HCT116 (cell line): ENCODE data around the gene GDPD5. TPM values are rescaled to one million over a fixed set of nuclear protein-coding genes. Genes with fewer than 3 reads are reported as not detected.

Experiments used
- ATAC-seq: fragments of 200-7000 bp; cut with Tn5 transposase; 2 replicates; pipeline ENCODE4 v1.9.1; 2020; ENCODE audit warnings: mild to moderate bottlenecking, moderate library complexity
- BruUV-seq: library from RNA; stranded (reverse); fragments of 400-500 nt; replicated peaks from 2 replicates; lab custom pipeline; 2021; lab: Mats Ljungman, UMichigan
- CTCF ChIA-PET: fragments of 300-600 bp; sonication (Branson Sonifier 250); formaldehyde crosslinking; loops from one replicate; lab custom pipeline; 2021; ENCODE audit warnings: antibody characterized with exemption; lab: Charles Lee
- POLR2A ChIA-PET: fragments of 300-600, 350-600 bp; sonication (Branson Sonifier 250); formaldehyde crosslinking; loops from one replicate; lab custom pipeline; 2021; ENCODE audit warnings: antibody characterized with exemption; lab: Charles Lee
- RAD21 ChIA-PET, 2 experiments: fragments of 300-600 bp; sonication (Branson Sonifier 250); formaldehyde crosslinking; loops; one replicate each; lab custom pipeline; 2023; ENCODE audit warnings: low total read pairs in 2 of 2; ENCODE audit not compliant: uncharacterized antibody in 2 of 2, unreplicated experiment in 2 of 2, low non-redundant PET in 1 of 2; lab: Charles Lee
- DNase-seq: peaks from one replicate; pipeline ENCODE4 v3.0.0-alpha.2; 2010; ENCODE audit warnings: low read depth, low spot score
- H2AFZ ChIP-seq: fragments of 200-600 bp; shearing (Covaris generic), sonication (generic); 2 replicates; pipeline ENCODE4 v1.6.1; 2017; ENCODE audit warnings: low read depth, mixed run types, mixed read lengths, antibody characterized with exemption, low read length; ENCODE audit not compliant: poor library complexity, severe bottlenecking
- H3K27ac ChIP-seq: 2 replicates; pipeline ENCODE4 v1.5.1; 2012; ENCODE audit warnings: low read depth, low read length
- H3K27me3 ChIP-seq: fragments of 200-600 bp; sonication (generic); 2 replicates; pipeline ENCODE4 v1.6.1; 2016; ENCODE audit warnings: mixed run types, low read length, mixed read lengths; ENCODE audit not compliant: insufficient read depth
- H3K36me3 ChIP-seq, 2 experiments: fragments of 200-500 bp in 1 of 2; fragments of 200-600 bp in 1 of 2; sonication (Bioruptor generic) in 1 of 2; sonication (generic) in 1 of 2; 2 replicates each; pipeline versions ENCODE4 v1.5.1 to v1.6.1; 2014 to 2016; ENCODE audit warnings: low read length in 2 of 2, inconsistent platforms in 1 of 2, mixed read lengths in 1 of 2, mixed run types in 1 of 2; ENCODE audit not compliant: insufficient read depth in 2 of 2, control insufficient read depth in 1 of 2
- H3K4me1 ChIP-seq, 2 experiments: fragments of 200-600 bp in 1 of 2; sonication (generic) in 1 of 2; 2 replicates each; pipeline versions ENCODE4 v1.5.1 to v1.6.1; 2012 to 2017; ENCODE audit warnings: low read length in 2 of 2, inconsistent platforms in 1 of 2, mild to moderate bottlenecking in 1 of 2, mixed read lengths in 1 of 2, mixed run types in 1 of 2, moderate library complexity in 1 of 2; ENCODE audit not compliant: insufficient read depth in 2 of 2, control insufficient read depth in 1 of 2
- H3K4me2 ChIP-seq: fragments of 200-600 bp; sonication (generic); 2 replicates; pipeline ENCODE4 v1.6.1; 2017; ENCODE audit warnings: mixed run types, low read length, mixed read lengths
- H3K4me3 ChIP-seq, 2 experiments: fragments of 200-600 bp in 1 of 2; sonication (generic) in 1 of 2; replicated peaks in 1 of 2; 2 replicates each; pipeline ENCODE4 v1.5.1; 2011 to 2016; ENCODE audit warnings: low read length in 2 of 2, control low read depth in 1 of 2, low read depth in 1 of 2, mild to moderate bottlenecking in 1 of 2, mixed read lengths in 1 of 2, mixed run types in 1 of 2
- H3K79me2 ChIP-seq: fragments of 200-600 bp; sonication (generic); 2 replicates; pipeline ENCODE4 v1.6.1; 2017; ENCODE audit warnings: mild to moderate bottlenecking, mixed run types, low read length, moderate library complexity, mixed read lengths; ENCODE audit not compliant: insufficient read depth
- H3K9ac ChIP-seq: fragments of 200-600 bp; sonication (generic); 2 replicates; pipeline ENCODE4 v1.6.1; 2016; ENCODE audit warnings: low read length, mixed read lengths
- H3K9me2 ChIP-seq: fragments of 200-600 bp; sonication (generic), shearing (Covaris generic); 2 replicates; pipeline ENCODE4 v1.6.1; 2017; ENCODE audit warnings: mixed run types, mild to moderate bottlenecking, moderate library complexity; ENCODE audit not compliant: insufficient read depth
- H3K9me3 ChIP-seq, 2 experiments: fragments of 200-500 bp in 1 of 2; fragments of 200-600 bp in 1 of 2; sonication (Bioruptor generic) in 1 of 2; sonication (generic) in 1 of 2; 2 replicates each; pipeline ENCODE4 v1.6.1; 2014 to 2017; ENCODE audit warnings: low read length in 2 of 2, mixed read lengths in 2 of 2, inconsistent platforms in 1 of 2, low read depth in 1 of 2, mild to moderate bottlenecking in 1 of 2, mixed run types in 1 of 2, moderate library complexity in 1 of 2; ENCODE audit not compliant: control insufficient read depth in 1 of 2, insufficient read depth in 1 of 2
- H4K20me1 ChIP-seq: fragments of 200-600 bp; sonication (generic), shearing (Covaris generic); 2 replicates; pipeline ENCODE4 v1.6.1; 2017; ENCODE audit warnings: mixed run types, mild to moderate bottlenecking, moderate library complexity; ENCODE audit not compliant: insufficient read depth
- CBX3 ChIP-seq: IDR thresholded peaks from 2 replicates; pipeline ENCODE4 v1.6.1; 2012; ENCODE audit warnings: low read depth
- CTCF ChIP-seq, 3 experiments: fragments of 200-600 bp in 1 of 3; sonication (generic) in 1 of 3; IDR thresholded peaks in 2 of 3; conservative IDR thresholded peaks in 1 of 3; 2 replicates each; pipeline ENCODE4 v1.5.1; 2012 to 2017; ENCODE audit warnings: low read depth in 2 of 3, low read length in 2 of 3, antibody characterized with exemption in 1 of 3, borderline replicate concordance in 1 of 3, control low read depth in 1 of 3, mild to moderate bottlenecking in 1 of 3, mixed read lengths in 1 of 3, mixed run types in 1 of 3, moderate library complexity in 1 of 3; ENCODE audit not compliant: insufficient read depth in 1 of 3
- JUND ChIP-seq: IDR thresholded peaks from 2 replicates; pipeline ENCODE4 v1.6.1; 2012
- POLR2A ChIP-seq: IDR thresholded peaks from 2 replicates; pipeline ENCODE4 v1.7.0; 2011; ENCODE audit warnings: borderline replicate concordance; ENCODE audit not compliant: insufficient read depth, insufficient read length; ENCODE audit errors: extremely low read depth
- SIN3A ChIP-seq: IDR thresholded peaks from 2 replicates; pipeline ENCODE4 v1.6.1; 2012; ENCODE audit warnings: low read depth
- TCF7L2 ChIP-seq: IDR thresholded peaks from 2 replicates; pipeline ENCODE4 v1.7.0; 2011; ENCODE audit warnings: borderline replicate concordance, inconsistent platforms; ENCODE audit not compliant: insufficient read depth, insufficient read length; ENCODE audit errors: extremely low read depth
- ZBTB33 ChIP-seq: IDR thresholded peaks from 2 replicates; pipeline ENCODE4 v1.6.1; 2011; ENCODE audit warnings: mild to moderate bottlenecking, low read length, moderate library complexity; ENCODE audit not compliant: insufficient replicate concordance; ENCODE audit errors: extremely low read depth
- intact Hi-C: fragments of 100-400 bp; cut with micrococcal nuclease; formaldehyde crosslinking; loops from 2 replicates; pipeline ENCODE4 v1.10.0; 2022
- total RNA-seq: library from RNA; stranded (reverse); gene quantifications from one replicate; pipeline ENCODE4 v1.2.1, GENCODE V29; 2021; ENCODE audit not compliant: unreplicated experiment

Gene GDPD5
- total RNA-seq, 1 experiment from 2014 or later: 27.5 TPM

- CTCF ChIA-PET: no interaction called here
These were observed 44.4 kb downstream of the GDPD5 start for GRCh38 chr11:75481223-75481921.

More at GRCh38 chr11:75481223-75481921, 44.4 kb downstream of the GDPD5 start:
- Histone ChIP-seq H3K27me3 (no peaks in the 10 kb centered on the region), H3K4me3 (no peak overlapping the region), H2AFZ (no peak overlapping the region), H3K9me2 (no peaks in the 10 kb centered on the region), H3K27ac (no peak overlapping the region), H3K79me2 (no peaks in the 10 kb centered on the region), H3K9ac (no peak overlapping the region), H3K9me3 (no peaks in the 10 kb centered on the region), H3K4me1 (peaks cover 0 to 3% of the 10 kb centered on the region in 2 experiments; a peak in 2 of 4 replicates), H4K20me1 (no peaks in the 10 kb centered on the region), H3K36me3 (no peaks in the 10 kb centered on the region), H3K4me2 (no peak overlapping the region)
- POLR2A ChIA-PET: no interaction called here
- TF ChIP-seq JUND (no peak), ZBTB33 (no peak), CBX3 (no peak), TCF7L2 (no peak), CTCF (IDR thresholded peaks at IDR 0.05 in 2 of 3, conservative IDR thresholded peaks at IDR 0.05 in 1 of 3; ENCODE audit: borderline replicate concordance in 1 of 3, insufficient read depth in 1 of 3, low read depth in 2 of 3, low read length in 2 of 3) (no peak), SIN3A (no peak), POLR2A (no peak)
- intact Hi-C loops: no loop called here
- RAD21 ChIA-PET: no interaction called here
- no peak for DNase-seq
- no TSS peak for BruUV-seq
- ATAC-seq: no peak
